WTC11 (cell line): ENCODE measurements around the gene CHST14. TPM values are rescaled to one million over a fixed set of nuclear protein-coding genes. Genes with fewer than 3 reads are reported as not detected.

Experiments used
- ATAC-seq: fragments of 200-7000 bp; cut with Tn5 transposase; 2 replicates; pipeline ENCODE4 v1.10.0; 2021; ENCODE audit warnings: mild to moderate bottlenecking, moderate library complexity
- Bru-seq: library from RNA; stranded (reverse); fragments of 400-500 nt; gene quantifications from one replicate; lab custom pipeline; 2021; lab: Mats Ljungman, UMichigan
- CTCF ChIA-PET: fragments of 300-600 bp; sonication (Branson Sonifier 250); formaldehyde crosslinking; loops from one replicate; lab custom pipeline; 2021; ENCODE audit warnings: antibody characterized with exemption; lab: Charles Lee
- POLR2A ChIA-PET: fragments of 350-600 bp; sonication (Branson Sonifier 250); formaldehyde crosslinking; loops from one replicate; lab custom pipeline; 2021; ENCODE audit warnings: antibody characterized with exemption; lab: Charles Lee
- DNase-seq: peaks from one replicate; pipeline ENCODE4 v3.0.0; 2021; ENCODE audit warnings: low spot score
- H3K27ac Mint-ChIP-seq: 2 replicates; pipeline ENCODE4 v1.8.0; 2021; ENCODE audit warnings: mixed read lengths
- H3K27me3 Mint-ChIP-seq: 2 replicates; pipeline ENCODE4 v1.8.0; 2021; ENCODE audit warnings: low read depth, mild to moderate bottlenecking, moderate library complexity, mixed read lengths
- H3K36me3 Mint-ChIP-seq: 2 replicates; pipeline ENCODE4 v1.8.0; 2021; ENCODE audit warnings: mixed read lengths
- H3K4me1 Mint-ChIP-seq: 2 replicates; pipeline ENCODE4 v1.8.0; 2022; ENCODE audit warnings: mixed read lengths
- H3K4me3 Mint-ChIP-seq: 2 replicates; pipeline ENCODE4 v1.8.0; 2021; ENCODE audit warnings: mild to moderate bottlenecking, moderate library complexity, mixed read lengths
- H3K9me3 Mint-ChIP-seq: 2 replicates; pipeline ENCODE4 v1.8.0; 2021; ENCODE audit warnings: mixed read lengths
- CREM ChIP-seq: sonication (generic); formaldehyde crosslinking; IDR thresholded peaks from 2 replicates; pipeline ENCODE4 v1.8.1; 2022; ENCODE audit warnings: mild to moderate bottlenecking, missing genetic modification reagents, moderate library complexity
- EMX1 ChIP-seq: fragments of 250-450 bp; sonication (Bioruptor Pico); IDR thresholded peaks from 2 replicates; pipeline ENCODE4 v1.8.0; 2021; ENCODE audit warnings: mild to moderate bottlenecking
- ESRRA ChIP-seq: sonication (generic); formaldehyde crosslinking; IDR thresholded peaks from 2 replicates; pipeline ENCODE4 v1.8.1; 2022; ENCODE audit warnings: mild to moderate bottlenecking, missing genetic modification reagents, borderline replicate concordance
- GRHL2 ChIP-seq: fragments of 250-450 bp; sonication (Bioruptor Pico); IDR thresholded peaks from 2 replicates; pipeline ENCODE4 v1.8.0; 2022; ENCODE audit warnings: mild to moderate bottlenecking, moderate library complexity; ENCODE audit not compliant: insufficient replicate concordance, severe bottlenecking
- NFYB ChIP-seq: sonication (generic); formaldehyde crosslinking; conservative IDR thresholded peaks from 2 replicates; pipeline ENCODE4 v1.8.0; 2022; ENCODE audit warnings: low read depth, missing genetic modification reagents
- NR1H2 ChIP-seq: sonication (generic); formaldehyde crosslinking; IDR thresholded peaks from 2 replicates; pipeline ENCODE4 v1.9.0; 2021; ENCODE audit warnings: mild to moderate bottlenecking, moderate library complexity, missing genetic modification reagents
- PRRX2 ChIP-seq: fragments of 250-450 bp; sonication (Bioruptor Pico); IDR thresholded peaks from 2 replicates; pipeline ENCODE4 v1.8.0; 2021; ENCODE audit warnings: mild to moderate bottlenecking
- RELA ChIP-seq: sonication (generic); formaldehyde crosslinking; IDR thresholded peaks from 2 replicates; pipeline ENCODE4 v1.8.1; 2022; ENCODE audit warnings: missing genetic modification reagents, mild to moderate bottlenecking, borderline replicate concordance
- SP1 ChIP-seq: sonication (generic); formaldehyde crosslinking; conservative IDR thresholded peaks from 2 replicates; pipeline ENCODE4 v1.8.1; 2022; ENCODE audit warnings: missing genetic modification reagents
- TCF7 ChIP-seq: sonication (generic); formaldehyde crosslinking; IDR thresholded peaks from 2 replicates; pipeline ENCODE4 v1.8.0; 2022; ENCODE audit warnings: mild to moderate bottlenecking, low read depth, missing genetic modification reagents, moderate library complexity
- TEAD1 ChIP-seq: sonication (generic); formaldehyde crosslinking; IDR thresholded peaks from 2 replicates; pipeline ENCODE4 v1.8.0; 2022; ENCODE audit warnings: mild to moderate bottlenecking, missing genetic modification reagents
- ZNF121 ChIP-seq: sonication (generic); formaldehyde crosslinking; IDR thresholded peaks from 2 replicates; pipeline ENCODE4 v1.8.0; 2023; ENCODE audit warnings: missing genetic modification reagents
- ZNF232 ChIP-seq: sonication (generic); formaldehyde crosslinking; IDR thresholded peaks from 2 replicates; pipeline ENCODE4 v1.8.0; 2022; ENCODE audit warnings: mild to moderate bottlenecking, missing genetic modification reagents
- ZNF416 ChIP-seq: fragments of 250-450 bp; sonication (Bioruptor Pico); IDR thresholded peaks from 2 replicates; pipeline ENCODE4 v1.9.0; 2021; ENCODE audit warnings: mild to moderate bottlenecking, inconsistent platforms
- long read RNA-seq, 3 experiments: library from RNA in 1 of 3; library from capped mRNA in 1 of 3; library from polyadenylated mRNA in 1 of 3; unstranded in 2 of 3; stranded (forward) in 1 of 3; transcript quantifications; one replicate each; pipeline ENCODE4 v2.0.0, GENCODE V29; 2021
- total RNA-seq: library from RNA; stranded (reverse); gene quantifications from 3 replicates; pipeline ENCODE4 v1.2.3, GENCODE V29; 2021
- TF ChIP-seq, protein P1 (sequence below): sonication (generic); formaldehyde crosslinking; IDR thresholded peaks from 2 replicates; pipeline ENCODE4 v1.8.0; 2023; ENCODE audit warnings: missing genetic modification reagents, mild to moderate bottlenecking, borderline replicate concordance
- TF ChIP-seq, protein P2 (sequence below): sonication (generic); formaldehyde crosslinking; IDR thresholded peaks from 2 replicates; pipeline ENCODE4 v1.8.0; 2022; ENCODE audit warnings: mild to moderate bottlenecking, missing genetic modification reagents
- TF ChIP-seq, protein P3 (sequence below): fragments of 250-450 bp; sonication (Bioruptor Pico); IDR thresholded peaks from 2 replicates; pipeline ENCODE4 v2.1.2; 2022; ENCODE audit warnings: mild to moderate bottlenecking, moderate library complexity
- TF ChIP-seq, protein P4 (sequence below): sonication (generic); formaldehyde crosslinking; IDR thresholded peaks from 2 replicates; pipeline ENCODE4 v1.8.1; 2022; ENCODE audit warnings: low read depth, mild to moderate bottlenecking, moderate library complexity, missing genetic modification reagents, borderline replicate concordance
- TF ChIP-seq, protein P5 (sequence below): sonication (generic); formaldehyde crosslinking; IDR thresholded peaks from 2 replicates; pipeline ENCODE4 v1.8.0; 2022; ENCODE audit warnings: mild to moderate bottlenecking, missing genetic modification reagents

The CHST14 gene, protein sequence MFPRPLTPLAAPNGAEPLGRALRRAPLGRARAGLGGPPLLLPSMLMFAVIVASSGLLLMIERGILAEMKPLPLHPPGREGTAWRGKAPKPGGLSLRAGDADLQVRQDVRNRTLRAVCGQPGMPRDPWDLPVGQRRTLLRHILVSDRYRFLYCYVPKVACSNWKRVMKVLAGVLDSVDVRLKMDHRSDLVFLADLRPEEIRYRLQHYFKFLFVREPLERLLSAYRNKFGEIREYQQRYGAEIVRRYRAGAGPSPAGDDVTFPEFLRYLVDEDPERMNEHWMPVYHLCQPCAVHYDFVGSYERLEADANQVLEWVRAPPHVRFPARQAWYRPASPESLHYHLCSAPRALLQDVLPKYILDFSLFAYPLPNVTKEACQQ
- total RNA-seq, result 21.3 to 29.5 TPM (median 26.2 TPM) in 3 replicates
- percentile 65 among the genes with signal in this experiment for Bru-seq, nascent RNA
- long read RNA-seq, experiment 1, transcript CHST14-201 (1 exons, 3,574 nt), result major isoform, 38 of 38 reads
- long read RNA-seq, experiment 1, partial matches to known transcripts, result 0 of 38 reads
- long read RNA-seq, experiment 1, other reads (novel, unspliced or antisense), result 0 of 38 reads
- long read RNA-seq, experiment 2, transcript CHST14-201 (1 exons, 3,574 nt), result major isoform, 56 of 57 reads
- long read RNA-seq, experiment 2, partial matches to known transcripts, result 0 of 57 reads
- long read RNA-seq, experiment 2, other reads (novel, unspliced or antisense), result 1 of 57 reads
- long read RNA-seq, experiment 3, transcript CHST14-201 (1 exons, 3,574 nt), result major isoform, 17 of 17 reads
- long read RNA-seq, experiment 3, partial matches to known transcripts, result 0 of 17 reads
- long read RNA-seq, experiment 3, other reads (novel, unspliced or antisense), result 0 of 17 reads

DNA sequence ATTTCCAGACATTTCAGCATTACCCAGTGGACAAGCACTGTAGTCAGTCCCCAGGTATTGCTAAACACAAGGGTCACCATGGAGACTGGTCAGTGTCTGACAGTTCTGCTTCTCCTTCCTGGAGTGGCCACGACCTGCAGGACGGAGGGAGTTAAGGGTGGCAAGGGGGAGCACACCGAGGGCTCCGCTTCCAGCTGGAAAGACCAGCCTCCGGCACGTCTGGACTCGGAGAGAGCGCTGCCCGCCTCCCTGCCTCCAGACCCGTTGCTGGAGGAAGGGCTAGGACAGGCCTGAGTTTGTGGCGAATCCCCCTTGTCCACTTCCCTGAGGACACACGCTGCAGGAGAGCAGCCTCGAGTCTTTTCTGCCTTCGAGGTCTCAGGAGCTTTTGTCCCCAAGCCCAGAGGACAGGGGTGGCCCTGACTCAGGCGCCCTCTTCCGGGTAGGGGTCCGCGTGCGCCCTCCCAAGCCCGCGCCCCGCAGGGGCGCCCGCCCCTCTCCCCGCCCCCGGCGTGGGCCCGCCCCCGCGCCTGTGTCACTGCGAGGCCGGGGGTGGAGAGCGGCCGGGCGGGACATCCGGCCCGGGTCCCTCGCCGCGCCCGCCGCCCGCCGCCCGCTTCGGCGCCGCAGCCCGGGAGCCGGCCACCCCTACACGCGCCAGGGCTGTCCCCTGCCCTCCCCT is at the start of gene CHST14:
TSS of gene CHST14 (plus strand) at position 562 of the 682 bp plus-strand sequence. CDS start 230 bp downstream, outside the sequence.
- Mint-ChIP-seq H3K4me3 (peak within 1 kb of the TSS; percentile 83), H3K36me3 (peaks cover 13% of the 10 kb centered on the region), H3K27ac (peak within 1 kb of the TSS; percentile 79), H3K4me1 (peaks cover 21% of the 10 kb centered on the region), H3K27me3 (0 out of 2 replicates have a peak, but pooled peaks cover 6% of the 10 kb centered on the region), H3K9me3 (no peaks in the 10 kb centered on the region)
- CTCF ChIA-PET, result interaction anchor here (0.6 to 1.5 kb wide), 9 partner anchors 12 to 424 kb away, joined by 3 to 9 read pairs (median 4); partner anchors contain the start of genes INAFM2 and IVD
- ATAC-seq, result peak; percentile 58
- TF ChIP-seq TEAD1 (CRISPR knock-in tag) (peak; percentile 80), ESRRA (CRISPR knock-in tag) (no peak), SP1 (CRISPR knock-in tag) (peak; percentile 62), EMX1 (CRISPR knock-in tag) (peak; percentile 58; the same call in 1 of the 2 replicates), NFYB (CRISPR knock-in tag) (no peak), ZNF121 (CRISPR knock-in tag) (peak; percentile 88), ZNF232 (CRISPR knock-in tag) (0 out of 2 replicates have a peak, but pooled peaks have one; percentile 11), RELA (CRISPR knock-in tag) (no peak), NR1H2 (CRISPR knock-in tag) (no peak)
- TF ChIP-seq, protein P1, sequence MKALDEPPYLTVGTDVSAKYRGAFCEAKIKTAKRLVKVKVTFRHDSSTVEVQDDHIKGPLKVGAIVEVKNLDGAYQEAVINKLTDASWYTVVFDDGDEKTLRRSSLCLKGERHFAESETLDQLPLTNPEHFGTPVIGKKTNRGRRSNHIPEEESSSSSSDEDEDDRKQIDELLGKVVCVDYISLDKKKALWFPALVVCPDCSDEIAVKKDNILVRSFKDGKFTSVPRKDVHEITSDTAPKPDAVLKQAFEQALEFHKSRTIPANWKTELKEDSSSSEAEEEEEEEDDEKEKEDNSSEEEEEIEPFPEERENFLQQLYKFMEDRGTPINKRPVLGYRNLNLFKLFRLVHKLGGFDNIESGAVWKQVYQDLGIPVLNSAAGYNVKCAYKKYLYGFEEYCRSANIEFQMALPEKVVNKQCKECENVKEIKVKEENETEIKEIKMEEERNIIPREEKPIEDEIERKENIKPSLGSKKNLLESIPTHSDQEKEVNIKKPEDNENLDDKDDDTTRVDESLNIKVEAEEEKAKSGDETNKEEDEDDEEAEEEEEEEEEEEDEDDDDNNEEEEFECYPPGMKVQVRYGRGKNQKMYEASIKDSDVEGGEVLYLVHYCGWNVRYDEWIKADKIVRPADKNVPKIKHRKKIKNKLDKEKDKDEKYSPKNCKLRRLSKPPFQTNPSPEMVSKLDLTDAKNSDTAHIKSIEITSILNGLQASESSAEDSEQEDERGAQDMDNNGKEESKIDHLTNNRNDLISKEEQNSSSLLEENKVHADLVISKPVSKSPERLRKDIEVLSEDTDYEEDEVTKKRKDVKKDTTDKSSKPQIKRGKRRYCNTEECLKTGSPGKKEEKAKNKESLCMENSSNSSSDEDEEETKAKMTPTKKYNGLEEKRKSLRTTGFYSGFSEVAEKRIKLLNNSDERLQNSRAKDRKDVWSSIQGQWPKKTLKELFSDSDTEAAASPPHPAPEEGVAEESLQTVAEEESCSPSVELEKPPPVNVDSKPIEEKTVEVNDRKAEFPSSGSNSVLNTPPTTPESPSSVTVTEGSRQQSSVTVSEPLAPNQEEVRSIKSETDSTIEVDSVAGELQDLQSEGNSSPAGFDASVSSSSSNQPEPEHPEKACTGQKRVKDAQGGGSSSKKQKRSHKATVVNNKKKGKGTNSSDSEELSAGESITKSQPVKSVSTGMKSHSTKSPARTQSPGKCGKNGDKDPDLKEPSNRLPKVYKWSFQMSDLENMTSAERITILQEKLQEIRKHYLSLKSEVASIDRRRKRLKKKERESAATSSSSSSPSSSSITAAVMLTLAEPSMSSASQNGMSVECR (CRISPR knock-in tag), result peak; percentile 49; the same call in 1 of the 2 replicates
- TF ChIP-seq, protein P2, sequence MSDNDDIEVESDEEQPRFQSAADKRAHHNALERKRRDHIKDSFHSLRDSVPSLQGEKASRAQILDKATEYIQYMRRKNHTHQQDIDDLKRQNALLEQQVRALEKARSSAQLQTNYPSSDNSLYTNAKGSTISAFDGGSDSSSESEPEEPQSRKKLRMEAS, result peak; percentile 43
- POLR2A ChIA-PET, result interaction anchor here (0.9 to 2.4 kb wide), 3 partner anchors 20 to 64 kb away, joined by 4 to 9 read pairs (median 8); no protein-coding TSS in a partner anchor
- peak; percentile 54 for DNase-seq

DNA sequence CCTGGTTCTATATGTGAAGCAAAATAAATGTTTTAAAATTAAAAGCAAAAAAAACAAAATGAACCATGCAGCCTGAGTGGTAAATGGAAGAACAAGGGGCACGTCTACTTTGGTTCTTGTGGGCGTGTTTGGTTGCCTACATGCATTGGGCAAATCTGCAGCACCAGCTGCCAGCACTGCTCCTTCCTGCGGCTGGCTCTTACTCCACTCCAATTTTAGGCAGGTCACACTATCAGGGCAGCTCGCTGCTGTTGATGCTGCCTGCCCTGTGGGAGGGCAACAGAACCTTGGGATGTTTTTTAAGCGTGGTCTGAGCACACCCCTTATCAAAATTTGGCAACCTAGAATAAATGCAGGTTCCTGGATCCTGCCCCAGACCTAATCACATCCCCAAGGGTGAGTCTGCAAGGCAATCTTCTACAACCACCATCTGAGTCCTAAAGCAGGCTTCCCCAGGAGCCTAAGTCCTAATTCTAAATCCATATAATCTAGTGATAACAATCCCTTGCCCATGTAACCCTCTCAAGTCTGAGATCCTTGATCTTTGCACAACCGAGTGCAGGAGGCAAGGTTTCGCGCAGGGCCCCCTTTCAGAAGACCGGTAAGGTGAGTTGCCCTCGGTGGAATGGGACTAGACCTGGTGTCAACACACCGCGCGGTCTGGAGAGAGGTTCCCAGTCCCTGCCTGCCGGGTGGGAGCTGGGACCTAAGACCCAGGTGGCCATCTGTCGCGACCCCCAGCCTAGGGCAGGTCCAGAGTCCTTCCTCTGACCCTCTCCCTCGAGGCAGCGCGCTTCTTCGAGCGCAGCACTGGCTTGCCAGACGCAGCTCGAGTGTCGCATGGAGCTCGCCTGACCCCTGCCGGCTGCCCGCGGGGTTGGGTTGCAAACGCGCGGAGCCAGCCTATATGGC is 49.3 kb upstream of the CHST14 start:
- H3K27ac Mint-ChIP-seq, result peak overlapping the region; percentile 22; the same call in 1 of the 2 replicates
- peak; percentile 89 for DNase-seq
- peak; percentile 88 for ATAC-seq
- H3K27me3 Mint-ChIP-seq, result no peaks in the 10 kb centered on the region; the same call in 1 of the 2 replicates
- peak overlapping the region; percentile 45 for H3K4me3 Mint-ChIP-seq
- H3K9me3 Mint-ChIP-seq, result no peaks in the 10 kb centered on the region
- ChIA-PET POLR2A (interaction anchor here (0.7 to 1.6 kb wide), 4 partner anchors 16 to 83 kb away, joined by 3 to 8 read pairs (median 6); partner anchors contain the start of gene IVD), CTCF (interaction anchor here (0.7 to 8.5 kb wide), 31 partner anchors 9 to 472 kb away, joined by 3 to 98 read pairs (median 5); partner anchors contain the start of genes BAHD1, CCDC9B, DISP2 and INAFM2)
- H3K4me1 Mint-ChIP-seq, result peaks cover 14% of the 10 kb centered on the region
- peaks cover 12% of the 10 kb centered on the region for H3K36me3 Mint-ChIP-seq
- 0 out of 2 replicates have a peak, but pooled peaks have one; percentile 32 for TF ChIP-seq TCF7 (CRISPR knock-in tag)
- peak; percentile 7; the same call in 1 of the 2 replicates for TF ChIP-seq ZNF416 (CRISPR knock-in tag)
- 0 out of 2 replicates have a peak, but pooled peaks have one; percentile 62 for TF ChIP-seq CREM
- peak; percentile 26 for TF ChIP-seq PRRX2 (CRISPR knock-in tag)
- TF ChIP-seq, protein P3, sequence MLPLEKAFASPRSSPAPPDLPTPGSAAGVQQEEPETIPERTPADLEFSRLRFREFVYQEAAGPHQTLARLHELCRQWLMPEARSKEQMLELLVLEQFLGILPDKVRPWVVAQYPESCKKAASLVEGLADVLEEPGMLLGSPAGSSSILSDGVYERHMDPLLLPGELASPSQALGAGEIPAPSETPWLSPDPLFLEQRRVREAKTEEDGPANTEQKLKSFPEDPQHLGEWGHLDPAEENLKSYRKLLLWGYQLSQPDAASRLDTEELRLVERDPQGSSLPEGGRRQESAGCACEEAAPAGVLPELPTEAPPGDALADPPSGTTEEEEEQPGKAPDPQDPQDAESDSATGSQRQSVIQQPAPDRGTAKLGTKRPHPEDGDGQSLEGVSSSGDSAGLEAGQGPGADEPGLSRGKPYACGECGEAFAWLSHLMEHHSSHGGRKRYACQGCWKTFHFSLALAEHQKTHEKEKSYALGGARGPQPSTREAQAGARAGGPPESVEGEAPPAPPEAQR (CRISPR knock-in tag), result no peak
- TF ChIP-seq ZNF232 (CRISPR knock-in tag), result no peak
- TF ChIP-seq, protein P4, sequence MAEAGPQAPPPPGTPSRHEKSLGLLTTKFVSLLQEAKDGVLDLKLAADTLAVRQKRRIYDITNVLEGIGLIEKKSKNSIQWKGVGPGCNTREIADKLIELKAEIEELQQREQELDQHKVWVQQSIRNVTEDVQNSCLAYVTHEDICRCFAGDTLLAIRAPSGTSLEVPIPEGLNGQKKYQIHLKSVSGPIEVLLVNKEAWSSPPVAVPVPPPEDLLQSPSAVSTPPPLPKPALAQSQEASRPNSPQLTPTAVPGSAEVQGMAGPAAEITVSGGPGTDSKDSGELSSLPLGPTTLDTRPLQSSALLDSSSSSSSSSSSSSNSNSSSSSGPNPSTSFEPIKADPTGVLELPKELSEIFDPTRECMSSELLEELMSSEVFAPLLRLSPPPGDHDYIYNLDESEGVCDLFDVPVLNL (CRISPR knock-in tag), result no peak
- TF ChIP-seq, protein P5, sequence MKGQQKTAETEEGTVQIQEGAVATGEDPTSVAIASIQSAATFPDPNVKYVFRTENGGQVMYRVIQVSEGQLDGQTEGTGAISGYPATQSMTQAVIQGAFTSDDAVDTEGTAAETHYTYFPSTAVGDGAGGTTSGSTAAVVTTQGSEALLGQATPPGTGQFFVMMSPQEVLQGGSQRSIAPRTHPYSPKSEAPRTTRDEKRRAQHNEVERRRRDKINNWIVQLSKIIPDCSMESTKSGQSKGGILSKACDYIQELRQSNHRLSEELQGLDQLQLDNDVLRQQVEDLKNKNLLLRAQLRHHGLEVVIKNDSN (CRISPR knock-in tag), result no peak
- no peak for TF ChIP-seq GRHL2 (CRISPR knock-in tag)
